Trophoblast cell (in vitro differentiated cells and primary cell): ENCODE data around the gene KIF3C.
A peak's percentile ranks its signal among the peaks of the same experiment; 100 is the strongest.

Source experiments
- DNase-seq, 2 donors: peaks; one replicate each; pipeline ENCODE4 v3.0.0-alpha.2; 2016
- H2AFZ ChIP-seq: 2 replicates; pipeline ENCODE4 v1.6.1; 2013; ENCODE audit warnings: low read length, moderate library complexity, mild to moderate bottlenecking; ENCODE audit not compliant: insufficient read depth, poor library complexity
- H2AK5ac ChIP-seq: 2 replicates; pipeline ENCODE4 v1.6.1; 2013; ENCODE audit warnings: mild to moderate bottlenecking, low read length
- H2BK120ac ChIP-seq: 2 replicates; pipeline ENCODE4 v1.6.1; 2013; ENCODE audit warnings: low read length, mild to moderate bottlenecking, moderate library complexity; ENCODE audit not compliant: insufficient read depth, poor library complexity
- H2BK12ac ChIP-seq: 2 replicates; pipeline ENCODE4 v1.6.1; 2013; ENCODE audit warnings: mild to moderate bottlenecking, low read length, moderate library complexity
- H2BK5ac ChIP-seq: 2 replicates; pipeline ENCODE4 v1.6.1; 2013; ENCODE audit warnings: low read length, low read depth, moderate library complexity, mild to moderate bottlenecking; ENCODE audit not compliant: poor library complexity
- H3K14ac ChIP-seq: 2 replicates; pipeline ENCODE4 v1.6.1; 2013; ENCODE audit warnings: mild to moderate bottlenecking, low read length
- H3K18ac ChIP-seq: 2 replicates; pipeline ENCODE4 v1.6.1; 2013; ENCODE audit warnings: mild to moderate bottlenecking, low read length
- H3K23ac ChIP-seq: 2 replicates; pipeline ENCODE4 v1.6.1; 2013; ENCODE audit warnings: low read length
- H3K27ac ChIP-seq: 2 replicates; pipeline ENCODE4 v1.5.1; 2013; ENCODE audit warnings: low read depth, mild to moderate bottlenecking, inconsistent platforms, low read length, moderate library complexity
- H3K27me3 ChIP-seq: 2 replicates; pipeline ENCODE4 v1.6.1; 2013; ENCODE audit warnings: inconsistent platforms, mild to moderate bottlenecking, low read length, moderate library complexity; ENCODE audit not compliant: insufficient read depth
- H3K36me3 ChIP-seq, 2 experiments: 1 replicate in 1 of 2; 2 replicates in 1 of 2; pipeline ENCODE4 v1.6.1; 2013; ENCODE audit warnings: low read length in 2 of 2, mild to moderate bottlenecking in 2 of 2, moderate library complexity in 1 of 2; ENCODE audit not compliant: insufficient read depth in 2 of 2, control insufficient read depth in 1 of 2
- H3K4ac ChIP-seq: 2 replicates; pipeline ENCODE4 v1.6.1; 2013; ENCODE audit warnings: low read depth, mild to moderate bottlenecking, low read length, moderate library complexity
- H3K4me1 ChIP-seq, 2 experiments: 1 replicate in 1 of 2; 2 replicates in 1 of 2; pipeline ENCODE4 v1.6.1; 2013; ENCODE audit warnings: low read length in 2 of 2, mild to moderate bottlenecking in 2 of 2, moderate library complexity in 1 of 2; ENCODE audit not compliant: insufficient read depth in 2 of 2, control insufficient read depth in 1 of 2
- H3K4me2 ChIP-seq: 2 replicates; pipeline ENCODE4 v1.6.1; 2013; ENCODE audit warnings: inconsistent platforms, mild to moderate bottlenecking, low read length, moderate library complexity
- H3K4me3 ChIP-seq: 2 replicates; pipeline ENCODE4 v1.5.1; 2013; ENCODE audit warnings: mild to moderate bottlenecking, low read depth, low read length, inconsistent platforms
- H3K79me1 ChIP-seq: one replicate; pipeline ENCODE4 v1.6.1; 2013; ENCODE audit warnings: low read length
- H3K79me2 ChIP-seq: 2 replicates; pipeline ENCODE4 v1.6.1; 2013; ENCODE audit warnings: low read length, mild to moderate bottlenecking; ENCODE audit not compliant: control insufficient read depth, insufficient read depth, poor library complexity
- H3K9ac ChIP-seq: 2 replicates; pipeline ENCODE4 v1.6.1; 2013; ENCODE audit warnings: mild to moderate bottlenecking, low read length
- H3K9me3 ChIP-seq: 2 replicates; pipeline ENCODE4 v1.6.1; 2013; ENCODE audit warnings: low read depth, mild to moderate bottlenecking, control low read depth, inconsistent platforms, low read length; ENCODE audit not compliant: insufficient read depth
- H4K12ac ChIP-seq: 2 replicates; pipeline ENCODE4 v1.6.1; 2013; ENCODE audit warnings: low read depth, mild to moderate bottlenecking, low read length, moderate library complexity
- H4K8ac ChIP-seq: 2 replicates; pipeline ENCODE4 v1.6.1; 2013; ENCODE audit warnings: low read depth, mild to moderate bottlenecking, low read length, moderate library complexity
- H4K91ac ChIP-seq: one replicate; pipeline ENCODE4 v1.6.1; 2013; ENCODE audit warnings: low read depth, mild to moderate bottlenecking, low read length, moderate library complexity
- WGBS: extraction: QIAGEN DNeasy Blood & Tissue Kit; methylation state at CpG from one replicate; pipeline ENCODE4 v1.1.7; 2013; ENCODE audit warnings: missing lambda C conversion rate; ENCODE audit not compliant: insufficient read length, insufficient coverage; ENCODE audit errors: extremely low coverage; 5-methylcytosine and 5-hydroxymethylcytosine counted together

KIF3C gene

GRCh38 chr2:26016012-26016705 is 33.9 kb upstream of the KIF3C start:
- Histone ChIP-seq H2BK120ac (no peak overlapping the region), H3K27me3 (no peaks in the 10 kb centered on the region), H3K79me1 (no peaks in the 10 kb centered on the region), H4K91ac (no peak overlapping the region), H3K4me1 (peaks cover 12 to 17% of the 10 kb centered on the region in 2 experiments), H3K14ac (no peak overlapping the region), H2AK5ac (no peak overlapping the region), H3K23ac (no peak overlapping the region), H4K12ac (no peak overlapping the region), H3K79me2 (no peaks in the 10 kb centered on the region), H4K8ac (no peak overlapping the region), H2AFZ (no peak overlapping the region), H2BK5ac (no peak overlapping the region), H3K18ac (no peak overlapping the region), H3K4me3 (no peak overlapping the region), H3K36me3 (no peaks in the 10 kb centered on the region), H3K4ac (no peak overlapping the region), H3K27ac (no peak overlapping the region), H3K4me2 (no peak overlapping the region), H2BK12ac (no peak overlapping the region), H3K9ac (no peak overlapping the region), H3K9me3 (no peaks in the 10 kb centered on the region)
- DNase-seq, result peak in 1 of 2 donors; percentile 35
- no CpG with 5 or more reads among the region's 13 CpGs for WGBS

GRCh38 chr2:26013668-26014067 is 31.4 kb upstream of the KIF3C start:
- H3K27me3 ChIP-seq, result no peaks in the 10 kb centered on the region
- no peaks in the 10 kb centered on the region for H3K79me2 ChIP-seq
- no peaks in the 10 kb centered on the region for H3K79me1 ChIP-seq
- no peak overlapping the region for H3K9ac ChIP-seq
- no peak overlapping the region for H3K4ac ChIP-seq
- H3K9me3 ChIP-seq, result no peaks in the 10 kb centered on the region
- H2BK5ac ChIP-seq, result no peak overlapping the region
- 100% methylated on average over 1 of the region's 1 CpG for WGBS
- no peak overlapping the region for H2BK120ac ChIP-seq
- no peak overlapping the region for H4K8ac ChIP-seq
- no peak overlapping the region for H3K27ac ChIP-seq
- no peak overlapping the region for H3K4me2 ChIP-seq
- H3K14ac ChIP-seq, result no peak overlapping the region
- no peak overlapping the region for H3K23ac ChIP-seq
- peaks cover 15 to 18% of the 10 kb centered on the region in 2 experiments for H3K4me1 ChIP-seq
- no peak overlapping the region for H3K4me3 ChIP-seq
- no peak overlapping the region for H3K18ac ChIP-seq
- no peaks in the 10 kb centered on the region for H3K36me3 ChIP-seq
- H4K91ac ChIP-seq, result no peak overlapping the region
- no peak overlapping the region for H2AK5ac ChIP-seq
- H2AFZ ChIP-seq, result no peak overlapping the region
- H4K12ac ChIP-seq, result no peak overlapping the region
- no peak overlapping the region for H2BK12ac ChIP-seq
- DNase-seq, result no peak

- H3K79me1 ChIP-seq, result no peaks in the 10 kb centered on the region
- peak; percentile 33 to 58 for DNase-seq
- H2BK120ac ChIP-seq, result no peak overlapping the region
- H3K27me3 ChIP-seq, result no peaks in the 10 kb centered on the region
- WGBS, result no CpG with 5 or more reads among the region's 14 CpGs
- H2BK12ac ChIP-seq, result no peak overlapping the region
- H3K9ac ChIP-seq, result no peak overlapping the region
- no peak overlapping the region for H3K4ac ChIP-seq
- H3K18ac ChIP-seq, result no peak overlapping the region
- no peak overlapping the region for H3K14ac ChIP-seq
- H3K27ac ChIP-seq, result peak overlapping the region; percentile 0
- H2AFZ ChIP-seq, result no peak overlapping the region
- H3K36me3 ChIP-seq, result no peaks in the 10 kb centered on the region
- no peak overlapping the region for H4K91ac ChIP-seq
- H4K12ac ChIP-seq, result no peak overlapping the region
- peak overlapping the region; percentile 23 for H3K4me2 ChIP-seq
- no peak overlapping the region for H2AK5ac ChIP-seq
- no peak overlapping the region for H3K4me3 ChIP-seq
- no peaks in the 10 kb centered on the region for H3K79me2 ChIP-seq
- no peak overlapping the region for H3K23ac ChIP-seq
- H3K4me1 ChIP-seq, result peaks cover 9 to 13% of the 10 kb centered on the region in 2 experiments
- H3K9me3 ChIP-seq, result no peaks in the 10 kb centered on the region
- no peak overlapping the region for H4K8ac ChIP-seq
- H2BK5ac ChIP-seq, result no peak overlapping the region
These were observed 29.9 kb upstream of the KIF3C start for GRCh38 chr2:26011990-26012856.

GRCh38 chr2:26011609-26011989 is 29.3 kb upstream of the KIF3C start:
- Histone ChIP-seq H3K79me2 (no peaks in the 10 kb centered on the region), H2AFZ (no peak overlapping the region), H3K4ac (peak overlapping the region; percentile 24), H4K91ac (no peak overlapping the region), H3K9ac (no peak overlapping the region), H3K18ac (peak overlapping the region; percentile 35), H3K4me3 (no peak overlapping the region), H4K8ac (peak overlapping the region; percentile 13), H3K27ac (no peak overlapping the region), H3K27me3 (no peaks in the 10 kb centered on the region), H4K12ac (no peak overlapping the region), H2BK120ac (no peak overlapping the region), H2AK5ac (no peak overlapping the region), H3K36me3 (no peaks in the 10 kb centered on the region), H2BK5ac (no peak overlapping the region), H3K9me3 (no peaks in the 10 kb centered on the region), H3K79me1 (no peaks in the 10 kb centered on the region), H3K23ac (no peak overlapping the region), H3K4me2 (no peak overlapping the region), H2BK12ac (no peak overlapping the region), H3K4me1 (peaks cover 7 to 13% of the 10 kb centered on the region in 2 experiments), H3K14ac (no peak overlapping the region)
- WGBS, result no CpG with 5 or more reads among the region's 6 CpGs
- no peak for DNase-seq
